Measurements from ENCODE around the gene CDYL.
A peak's percentile ranks its signal among the peaks of the same experiment; 100 is the strongest.

The CDYL gene

GRCh38 chr6:4871825-4872224 is 95.6 kb downstream of the CDYL start:
- peaks cover 1% of the 10 kb centered on the region for H3K36me3 Mint-ChIP-seq (ENCODE audit: low read depth)
- no peak overlapping the region for H3K27ac Mint-ChIP-seq
- no peak overlapping the region for H3K4me3 Mint-ChIP-seq
- no peak for DNase-seq (ENCODE audit: low spot score)
- H3K4me1 Mint-ChIP-seq (ENCODE audit: low read depth) = peaks cover 3% of the 10 kb centered on the region
- peaks cover 9% of the 10 kb centered on the region for H3K9me3 Mint-ChIP-seq
- no peaks in the 10 kb centered on the region for H3K27me3 Mint-ChIP-seq (ENCODE audit: low read depth)

GRCh38 chr6:4872841-4873240 is 96.6 kb downstream of the CDYL start:
- Mint-ChIP-seq H3K4me1 (ENCODE audit: low read depth) (peaks cover 2% of the 10 kb centered on the region), H3K4me3 (no peak overlapping the region), H3K9me3 (peaks cover 5% of the 10 kb centered on the region), H3K27me3 (ENCODE audit: low read depth) (no peaks in the 10 kb centered on the region), H3K27ac (no peak overlapping the region), H3K36me3 (ENCODE audit: low read depth) (no peaks in the 10 kb centered on the region)
- no peak for DNase-seq (ENCODE audit: low spot score)

GRCh38 chr6:4873928-4874327 is 97.7 kb downstream of the CDYL start:
- H3K27me3 Mint-ChIP-seq (ENCODE audit: low read depth) = no peaks in the 10 kb centered on the region
- H3K27ac Mint-ChIP-seq = no peak overlapping the region
- DNase-seq (ENCODE audit: low spot score) = no peak
- no peaks in the 10 kb centered on the region for H3K9me3 Mint-ChIP-seq
- no peaks in the 10 kb centered on the region for H3K36me3 Mint-ChIP-seq (ENCODE audit: low read depth)
- H3K4me1 Mint-ChIP-seq (ENCODE audit: low read depth) = peaks cover 2% of the 10 kb centered on the region
- no peak overlapping the region for H3K4me3 Mint-ChIP-seq

GRCh38 chr6:4879741-4880275 is 103.6 kb downstream of the CDYL start:
- Mint-ChIP-seq H3K27ac (no peak overlapping the region), H3K27me3 (ENCODE audit: low read depth) (no peaks in the 10 kb centered on the region), H3K4me3 (no peak overlapping the region), H3K9me3 (no peaks in the 10 kb centered on the region), H3K36me3 (ENCODE audit: low read depth) (no peaks in the 10 kb centered on the region), H3K4me1 (ENCODE audit: low read depth) (no peaks in the 10 kb centered on the region)
- DNase-seq (ENCODE audit: low spot score) = no peak

GRCh38 chr6:4880363-4880762 is 104.2 kb downstream of the CDYL start:
- no peaks in the 10 kb centered on the region for H3K36me3 Mint-ChIP-seq (ENCODE audit: low read depth)
- H3K27ac Mint-ChIP-seq = no peak overlapping the region
- no peaks in the 10 kb centered on the region for H3K27me3 Mint-ChIP-seq (ENCODE audit: low read depth)
- no peaks in the 10 kb centered on the region for H3K4me1 Mint-ChIP-seq (ENCODE audit: low read depth)
- H3K4me3 Mint-ChIP-seq = no peak overlapping the region
- DNase-seq (ENCODE audit: low spot score) = no peak
- no peaks in the 10 kb centered on the region for H3K9me3 Mint-ChIP-seq

- Mint-ChIP-seq H3K36me3 (ENCODE audit: low read depth) (no peaks in the 10 kb centered on the region), H3K27ac (no peak overlapping the region), H3K9me3 (no peaks in the 10 kb centered on the region), H3K4me3 (no peak overlapping the region), H3K4me1 (ENCODE audit: low read depth) (peaks cover 1% of the 10 kb centered on the region), H3K27me3 (ENCODE audit: low read depth) (no peaks in the 10 kb centered on the region)
- DNase-seq (ENCODE audit: low spot score) = no peak
Observed at GRCh38 chr6:4883298-4883697, 107.1 kb downstream of the CDYL start.

GRCh38 chr6:4884646-4885340 is 108.6 kb downstream of the CDYL start:
- Mint-ChIP-seq H3K27ac (no peak overlapping the region), H3K27me3 (ENCODE audit: low read depth) (no peaks in the 10 kb centered on the region), H3K9me3 (no peaks in the 10 kb centered on the region), H3K36me3 (ENCODE audit: low read depth) (no peaks in the 10 kb centered on the region), H3K4me1 (ENCODE audit: low read depth) (peaks cover 1% of the 10 kb centered on the region), H3K4me3 (no peak overlapping the region)
- DNase-seq (ENCODE audit: low spot score) = no peak

- H3K36me3 Mint-ChIP-seq (ENCODE audit: low read depth) = no peaks in the 10 kb centered on the region
- no peaks in the 10 kb centered on the region for H3K27me3 Mint-ChIP-seq (ENCODE audit: low read depth)
- DNase-seq (ENCODE audit: low spot score) = no peak
- H3K4me1 Mint-ChIP-seq (ENCODE audit: low read depth) = peaks cover 1% of the 10 kb centered on the region
- no peaks in the 10 kb centered on the region for H3K9me3 Mint-ChIP-seq
- H3K27ac Mint-ChIP-seq = no peak overlapping the region
- H3K4me3 Mint-ChIP-seq = no peak overlapping the region
Observed at GRCh38 chr6:4885341-4885933, 109.2 kb downstream of the CDYL start.

- no peaks in the 10 kb centered on the region for H3K9me3 Mint-ChIP-seq
- H3K27ac Mint-ChIP-seq = no peak overlapping the region
- peaks cover 1% of the 10 kb centered on the region for H3K4me1 Mint-ChIP-seq (ENCODE audit: low read depth)
- H3K36me3 Mint-ChIP-seq (ENCODE audit: low read depth) = peaks cover 3% of the 10 kb centered on the region
- H3K27me3 Mint-ChIP-seq (ENCODE audit: low read depth) = no peaks in the 10 kb centered on the region
- no peak for DNase-seq (ENCODE audit: low spot score)
- no peak overlapping the region for H3K4me3 Mint-ChIP-seq
Observed at GRCh38 chr6:4888841-4889240, 112.6 kb downstream of the CDYL start.

- no peak for DNase-seq (ENCODE audit: low spot score)
- Mint-ChIP-seq H3K4me3 (no peak overlapping the region), H3K27ac (no peak overlapping the region), H3K9me3 (no peaks in the 10 kb centered on the region), H3K36me3 (ENCODE audit: low read depth) (peaks cover 10% of the 10 kb centered on the region), H3K27me3 (ENCODE audit: low read depth) (no peaks in the 10 kb centered on the region), H3K4me1 (ENCODE audit: low read depth) (peaks cover 1% of the 10 kb centered on the region)
Observed at GRCh38 chr6:4889701-4890100, 113.5 kb downstream of the CDYL start.

- no peak for DNase-seq (ENCODE audit: low spot score)
- Mint-ChIP-seq H3K27ac (peak overlapping the region; percentile 15), H3K9me3 (no peaks in the 10 kb centered on the region), H3K27me3 (ENCODE audit: low read depth) (no peaks in the 10 kb centered on the region), H3K4me3 (no peak overlapping the region), H3K4me1 (ENCODE audit: low read depth) (peaks cover 1% of the 10 kb centered on the region), H3K36me3 (ENCODE audit: low read depth) (peaks cover 11% of the 10 kb centered on the region)
Observed at GRCh38 chr6:4890191-4890590, 114.0 kb downstream of the CDYL start.

GRCh38 chr6:4890627-4891026 is 114.4 kb downstream of the CDYL start:
- Mint-ChIP-seq H3K36me3 (ENCODE audit: low read depth) (peaks cover 11% of the 10 kb centered on the region), H3K9me3 (no peaks in the 10 kb centered on the region), H3K27me3 (ENCODE audit: low read depth) (no peaks in the 10 kb centered on the region), H3K4me1 (ENCODE audit: low read depth) (peaks cover 1% of the 10 kb centered on the region), H3K4me3 (no peak overlapping the region), H3K27ac (no peak overlapping the region)
- DNase-seq (ENCODE audit: low spot score) = no peak

GRCh38 chr6:4891141-4891540 is 114.9 kb downstream of the CDYL start:
- H3K27me3 Mint-ChIP-seq (ENCODE audit: low read depth) = no peaks in the 10 kb centered on the region
- no peak overlapping the region for H3K27ac Mint-ChIP-seq
- H3K4me3 Mint-ChIP-seq = no peak overlapping the region
- peaks cover 15% of the 10 kb centered on the region for H3K36me3 Mint-ChIP-seq (ENCODE audit: low read depth)
- H3K4me1 Mint-ChIP-seq (ENCODE audit: low read depth) = peaks cover 1% of the 10 kb centered on the region
- DNase-seq (ENCODE audit: low spot score) = no peak
- no peaks in the 10 kb centered on the region for H3K9me3 Mint-ChIP-seq

GRCh38 chr6:4892785-4893485 is 116.7 kb downstream of the CDYL start:
- no peak for DNase-seq (ENCODE audit: low spot score)
- no peaks in the 10 kb centered on the region for H3K27me3 Mint-ChIP-seq (ENCODE audit: low read depth)
- H3K27ac Mint-ChIP-seq = no peak overlapping the region
- no peaks in the 10 kb centered on the region for H3K9me3 Mint-ChIP-seq
- H3K36me3 Mint-ChIP-seq (ENCODE audit: low read depth) = peaks cover 22% of the 10 kb centered on the region
- no peaks in the 10 kb centered on the region for H3K4me1 Mint-ChIP-seq (ENCODE audit: low read depth)
- no peak overlapping the region for H3K4me3 Mint-ChIP-seq
